MCF 10A (cell line): Measurements from ENCODE around the gene LIMS2. TPM values are rescaled to one million over a fixed set of nuclear protein-coding genes. Genes with fewer than 3 reads are reported as not detected.

Source experiments
- BruUV-seq: library from RNA; stranded (reverse); fragments of 400-500 nt; replicated peaks from 2 replicates; lab custom pipeline; 2021; lab: Mats Ljungman, UMichigan
- CTCF ChIA-PET: fragments of 300-600 bp; sonication (Branson Sonifier 250); formaldehyde crosslinking; extraction: SDS; loops from one replicate; lab custom pipeline; 2021; ENCODE audit warnings: antibody characterized with exemption, inconsistent platforms; lab: Yijun Ruan, JAX
- POLR2A ChIA-PET: fragments of 300-600, 350-650 bp; sonication (Branson Sonifier 250); formaldehyde crosslinking; extraction: SDS; loops from one replicate; lab custom pipeline; 2020; ENCODE audit warnings: antibody characterized with exemption, inconsistent platforms; lab: Yijun Ruan, JAX
- DNase-seq: peaks from one replicate; pipeline ENCODE4 v3.0.0-alpha.2; 2018; ENCODE audit not compliant: unreplicated experiment
- H3K27ac Mint-ChIP-seq: one replicate; pipeline ENCODE4 v1.8.0; 2022; ENCODE audit warnings: mild to moderate bottlenecking, low read depth, mixed read lengths; ENCODE audit not compliant: unreplicated experiment
- H3K27me3 Mint-ChIP-seq: one replicate; pipeline ENCODE4 v1.8.0; 2022; ENCODE audit warnings: mixed read lengths; ENCODE audit not compliant: insufficient read depth, unreplicated experiment
- H3K36me3 Mint-ChIP-seq: one replicate; pipeline ENCODE4 v1.8.0; 2022; ENCODE audit warnings: mild to moderate bottlenecking, moderate library complexity, mixed read lengths; ENCODE audit not compliant: insufficient read depth, unreplicated experiment
- H3K4me1 Mint-ChIP-seq: one replicate; pipeline ENCODE4 v1.8.0; 2022; ENCODE audit warnings: mixed read lengths; ENCODE audit not compliant: insufficient read depth, unreplicated experiment
- H3K4me3 Mint-ChIP-seq: one replicate; pipeline ENCODE4 v1.8.0; 2022; ENCODE audit warnings: mild to moderate bottlenecking, moderate library complexity, mixed read lengths; ENCODE audit not compliant: unreplicated experiment
- H3K9me3 Mint-ChIP-seq: one replicate; pipeline ENCODE4 v1.8.0; 2022; ENCODE audit warnings: mixed read lengths; ENCODE audit not compliant: unreplicated experiment
- intact Hi-C: fragments of 100-400 bp; cut with micrococcal nuclease; formaldehyde crosslinking; loops from 2 replicates; pipeline ENCODE4 v1.14.1; 2022
- total RNA-seq: library from RNA; stranded (reverse); gene quantifications from 2 replicates; pipeline ENCODE4 v1.2.3, GENCODE V29; 2022
- TF ChIP-seq, protein P1 (sequence below): fragments of 200-600 bp; IDR thresholded peaks from one replicate; pipeline ENCODE4 v1.8.0; 2022; ENCODE audit warnings: antibody characterized with exemption, mild to moderate bottlenecking; ENCODE audit not compliant: unreplicated experiment

LIMS2 gene
- total RNA-seq, 1 experiment from 2014 or later = not detected

DNA sequence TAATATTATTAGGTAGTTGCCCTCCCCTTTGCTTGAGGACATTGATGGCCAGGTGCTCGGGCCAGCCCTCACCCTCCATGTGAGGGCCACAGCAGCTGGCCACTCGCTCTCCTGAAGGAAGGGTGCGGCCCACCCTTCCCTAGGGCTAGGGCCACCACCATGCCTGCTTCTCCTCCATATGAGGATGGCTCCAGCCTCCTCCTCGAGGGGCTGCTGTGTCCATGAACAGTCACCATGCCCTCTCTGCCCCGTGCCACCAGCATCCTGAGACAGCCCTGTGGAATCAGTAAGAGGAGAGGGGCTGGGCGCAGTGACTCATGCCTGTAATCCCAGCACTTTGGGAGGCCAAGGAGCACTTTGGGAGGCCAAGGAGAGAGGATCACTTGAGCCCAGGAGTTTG lies 27.0 kb downstream of the LIMS2 start:
- no peak overlapping the region for H3K27ac Mint-ChIP-seq
- no TSS peak for BruUV-seq
- ChIA-PET POLR2A (no interaction called here), CTCF (interaction anchor here (2.2 to 3.0 kb wide), 2 partner anchors 28 to 34 kb away, joined by 4 to 12 read pairs; partner anchors contain the start of gene LIMS2)
- H3K4me1 Mint-ChIP-seq = peaks cover 4% of the 10 kb centered on the region
- no peak overlapping the region for H3K4me3 Mint-ChIP-seq
- no peaks in the 10 kb centered on the region for H3K27me3 Mint-ChIP-seq
- TF ChIP-seq, protein P1, sequence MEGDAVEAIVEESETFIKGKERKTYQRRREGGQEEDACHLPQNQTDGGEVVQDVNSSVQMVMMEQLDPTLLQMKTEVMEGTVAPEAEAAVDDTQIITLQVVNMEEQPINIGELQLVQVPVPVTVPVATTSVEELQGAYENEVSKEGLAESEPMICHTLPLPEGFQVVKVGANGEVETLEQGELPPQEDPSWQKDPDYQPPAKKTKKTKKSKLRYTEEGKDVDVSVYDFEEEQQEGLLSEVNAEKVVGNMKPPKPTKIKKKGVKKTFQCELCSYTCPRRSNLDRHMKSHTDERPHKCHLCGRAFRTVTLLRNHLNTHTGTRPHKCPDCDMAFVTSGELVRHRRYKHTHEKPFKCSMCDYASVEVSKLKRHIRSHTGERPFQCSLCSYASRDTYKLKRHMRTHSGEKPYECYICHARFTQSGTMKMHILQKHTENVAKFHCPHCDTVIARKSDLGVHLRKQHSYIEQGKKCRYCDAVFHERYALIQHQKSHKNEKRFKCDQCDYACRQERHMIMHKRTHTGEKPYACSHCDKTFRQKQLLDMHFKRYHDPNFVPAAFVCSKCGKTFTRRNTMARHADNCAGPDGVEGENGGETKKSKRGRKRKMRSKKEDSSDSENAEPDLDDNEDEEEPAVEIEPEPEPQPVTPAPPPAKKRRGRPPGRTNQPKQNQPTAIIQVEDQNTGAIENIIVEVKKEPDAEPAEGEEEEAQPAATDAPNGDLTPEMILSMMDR = no peak
- intact Hi-C loops = loop anchor here (5.0 kb wide), 2 partner anchors 141 to 451 kb away; no protein-coding TSS in a partner anchor
- no peaks in the 10 kb centered on the region for H3K36me3 Mint-ChIP-seq
- no peaks in the 10 kb centered on the region for H3K9me3 Mint-ChIP-seq
- DNase-seq = no peak

DNA sequence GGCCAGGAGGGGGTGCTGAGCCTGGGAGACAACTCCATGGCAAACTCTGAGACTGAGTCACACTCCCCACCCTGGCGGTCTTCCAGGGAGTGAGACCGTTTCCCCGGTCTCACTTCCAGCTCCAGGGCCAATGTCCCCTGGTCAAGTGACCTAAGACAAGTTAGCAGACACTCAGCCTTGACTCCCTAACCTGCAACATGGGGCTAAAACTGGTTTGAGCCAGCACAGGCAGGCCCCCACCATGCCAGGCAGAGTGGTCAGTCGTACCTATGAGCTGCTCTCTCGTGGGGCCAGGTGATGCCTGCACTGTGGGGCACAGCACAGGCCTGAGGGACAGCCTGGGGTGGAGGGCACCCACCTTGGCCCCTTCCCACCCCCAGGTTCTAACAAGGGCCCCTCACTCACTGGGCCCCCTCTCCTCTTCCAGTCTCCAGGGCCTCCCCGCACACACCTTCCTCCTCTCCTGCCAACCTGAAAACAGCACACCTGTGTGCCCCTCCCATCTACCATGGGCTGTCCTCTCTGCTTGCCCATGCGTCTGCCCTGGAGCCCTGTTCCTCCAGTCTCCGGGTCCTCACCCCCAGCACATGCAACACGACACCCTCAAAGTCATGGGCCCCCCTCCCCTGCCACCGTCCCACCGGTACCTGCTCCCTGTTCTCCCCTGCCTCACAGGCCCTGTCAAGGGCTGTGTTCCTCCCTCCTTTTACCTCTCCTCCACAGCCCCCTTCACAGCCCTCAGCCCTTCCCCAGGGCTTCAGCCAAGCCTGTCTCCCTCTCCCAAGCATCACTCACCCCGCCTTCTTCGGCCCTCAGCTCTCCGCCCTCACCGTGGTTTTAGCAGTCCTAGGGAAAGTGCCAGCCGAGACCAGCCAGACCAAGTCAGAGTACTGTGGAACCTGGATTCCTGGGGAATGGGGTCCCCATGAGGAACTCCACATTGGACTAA lies 27.8 kb downstream of the LIMS2 start:
- no peaks in the 10 kb centered on the region for H3K36me3 Mint-ChIP-seq
- H3K27ac Mint-ChIP-seq = no peak overlapping the region
- H3K4me1 Mint-ChIP-seq = peaks cover 4% of the 10 kb centered on the region
- TF ChIP-seq, protein P1 = no peak
- H3K27me3 Mint-ChIP-seq = no peaks in the 10 kb centered on the region
- BruUV-seq = no TSS peak
- DNase-seq = peak; percentile 39
- ChIA-PET POLR2A (no interaction called here), CTCF (interaction anchor here (0.6 to 3.0 kb wide), 3 partner anchors 29 to 169 kb away, joined by 3 to 12 read pairs (median 3); partner anchors contain the start of gene LIMS2)
- H3K4me3 Mint-ChIP-seq = no peak overlapping the region
- H3K9me3 Mint-ChIP-seq = no peaks in the 10 kb centered on the region
- intact Hi-C loops = loop anchor here (5.0 kb wide), 2 partner anchors 140 to 450 kb away; no protein-coding TSS in a partner anchor

GRCh38 chr2:127646487-127647241 lies 28.7 kb downstream of the LIMS2 start:
- intact Hi-C loops = loop anchor here (5.0 kb wide), 2 partner anchors 139 to 449 kb away; no protein-coding TSS in a partner anchor
- DNase-seq = no peak
- POLR2A ChIA-PET = no interaction called here
- Mint-ChIP-seq H3K4me3 (no peak overlapping the region), H3K36me3 (no peaks in the 10 kb centered on the region), H3K27me3 (no peaks in the 10 kb centered on the region), H3K9me3 (no peaks in the 10 kb centered on the region), H3K4me1 (peaks cover 4% of the 10 kb centered on the region), H3K27ac (no peak overlapping the region)
- no TSS peak for BruUV-seq
- TF ChIP-seq, protein P1 = no peak
- CTCF ChIA-PET = interaction anchor here (0.6 kb wide), 1 partner anchor 38 kb away, joined by 3 read pairs; no protein-coding TSS in a partner anchor
